Measurements from ENCODE around the gene BBOX1. TPM values are rescaled to one million over a fixed set of nuclear protein-coding genes. Genes with fewer than 3 reads are reported as not detected.

The BBOX1 gene
- total RNA-seq, 6 donors from 2014 or later = 0.51 to 0.79 TPM; not detected in 4

- 35 to 36% methylated on average over 1 of the region's 1 CpG for WGBS, 2 donors
- no peaks in the 10 kb centered on the region for H3K4me1 ChIP-seq
Measured at GRCh38 chr11:27116684-27117083, 76.1 kb downstream of the BBOX1 start.

GRCh38 chr11:27118371-27118770 lies 77.8 kb downstream of the BBOX1 start:
- H3K4me3 ChIP-seq = no peak overlapping the region
- DNase-seq (no peak), ATAC-seq (ENCODE audit: low FRiP score in 2 of 2) (no peak)
- no peak for TF ChIP-seq POLR2A (IDR thresholded peaks at IDR 0.05)
- TF ChIP-seq POLR2AphosphoS5 (IDR thresholded peaks at IDR 0.05) = no peak
- TF ChIP-seq EP300 (IDR thresholded peaks at IDR 0.05) = no peak
- TF ChIP-seq, protein P1, sequence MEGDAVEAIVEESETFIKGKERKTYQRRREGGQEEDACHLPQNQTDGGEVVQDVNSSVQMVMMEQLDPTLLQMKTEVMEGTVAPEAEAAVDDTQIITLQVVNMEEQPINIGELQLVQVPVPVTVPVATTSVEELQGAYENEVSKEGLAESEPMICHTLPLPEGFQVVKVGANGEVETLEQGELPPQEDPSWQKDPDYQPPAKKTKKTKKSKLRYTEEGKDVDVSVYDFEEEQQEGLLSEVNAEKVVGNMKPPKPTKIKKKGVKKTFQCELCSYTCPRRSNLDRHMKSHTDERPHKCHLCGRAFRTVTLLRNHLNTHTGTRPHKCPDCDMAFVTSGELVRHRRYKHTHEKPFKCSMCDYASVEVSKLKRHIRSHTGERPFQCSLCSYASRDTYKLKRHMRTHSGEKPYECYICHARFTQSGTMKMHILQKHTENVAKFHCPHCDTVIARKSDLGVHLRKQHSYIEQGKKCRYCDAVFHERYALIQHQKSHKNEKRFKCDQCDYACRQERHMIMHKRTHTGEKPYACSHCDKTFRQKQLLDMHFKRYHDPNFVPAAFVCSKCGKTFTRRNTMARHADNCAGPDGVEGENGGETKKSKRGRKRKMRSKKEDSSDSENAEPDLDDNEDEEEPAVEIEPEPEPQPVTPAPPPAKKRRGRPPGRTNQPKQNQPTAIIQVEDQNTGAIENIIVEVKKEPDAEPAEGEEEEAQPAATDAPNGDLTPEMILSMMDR (IDR thresholded peaks at IDR 0.05) = no peak
- H3K27ac ChIP-seq = no peak overlapping the region
- WGBS, 2 donors = 86 to 93% methylated on average over 2 of the region's 2 CpGs
- H3K27me3 ChIP-seq = no peaks in the 10 kb centered on the region
- H3K36me3 ChIP-seq = no peaks in the 10 kb centered on the region
- no peaks in the 10 kb centered on the region for H3K4me1 ChIP-seq
- no peaks in the 10 kb centered on the region for H3K9me3 ChIP-seq

More at GRCh38 chr11:27116684-27117083, 76.1 kb downstream of the BBOX1 start:
- H3K36me3 ChIP-seq = no peaks in the 10 kb centered on the region
- DNase-seq (no peak), ATAC-seq (ENCODE audit: low FRiP score in 2 of 2) (no peak)
- no peaks in the 10 kb centered on the region for H3K9me3 ChIP-seq
- no peak overlapping the region for H3K4me3 ChIP-seq
- TF ChIP-seq EP300 (IDR thresholded peaks at IDR 0.05) (no peak), POLR2AphosphoS5 (IDR thresholded peaks at IDR 0.05) (no peak), POLR2A (IDR thresholded peaks at IDR 0.05) (no peak)
- TF ChIP-seq, protein P1 (IDR thresholded peaks at IDR 0.05) = no peak
- H3K27ac ChIP-seq = no peak overlapping the region
- no peaks in the 10 kb centered on the region for H3K27me3 ChIP-seq

DNA sequence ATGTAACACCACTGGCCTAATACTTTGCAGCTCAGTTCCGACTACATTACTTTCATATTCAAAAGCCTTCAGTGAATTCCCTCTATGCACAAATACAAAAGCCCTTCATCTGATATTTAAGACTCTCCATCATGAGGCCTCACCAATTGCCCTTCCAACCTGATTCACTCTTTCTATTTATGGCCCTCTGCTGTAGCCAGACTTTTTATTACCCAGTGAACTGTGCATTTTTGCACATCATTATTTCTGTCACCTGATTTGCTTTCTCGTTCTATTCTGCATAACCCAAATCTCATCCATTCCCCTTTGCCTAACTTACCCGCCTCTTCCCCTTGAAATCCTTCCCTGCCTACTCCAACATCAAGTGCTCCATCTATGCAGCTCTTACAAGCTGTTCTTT lies 78.3 kb downstream of the BBOX1 start:
- no peak overlapping the region for H3K27ac ChIP-seq
- TF ChIP-seq, protein P1 (IDR thresholded peaks at IDR 0.05) = no peak
- TF ChIP-seq EP300 (IDR thresholded peaks at IDR 0.05) = no peak
- no peak for TF ChIP-seq POLR2A (IDR thresholded peaks at IDR 0.05)
- no peak for TF ChIP-seq POLR2AphosphoS5 (IDR thresholded peaks at IDR 0.05)
- ATAC-seq (ENCODE audit: low FRiP score in 2 of 2) (no peak), DNase-seq (no peak)
- WGBS, 2 donors = 72 to 76% methylated on average over 3 of the region's 3 CpGs
- no peaks in the 10 kb centered on the region for H3K36me3 ChIP-seq
- H3K9me3 ChIP-seq = no peaks in the 10 kb centered on the region
- no peaks in the 10 kb centered on the region for H3K27me3 ChIP-seq
- no peaks in the 10 kb centered on the region for H3K4me1 ChIP-seq
- no peak overlapping the region for H3K4me3 ChIP-seq

DNA sequence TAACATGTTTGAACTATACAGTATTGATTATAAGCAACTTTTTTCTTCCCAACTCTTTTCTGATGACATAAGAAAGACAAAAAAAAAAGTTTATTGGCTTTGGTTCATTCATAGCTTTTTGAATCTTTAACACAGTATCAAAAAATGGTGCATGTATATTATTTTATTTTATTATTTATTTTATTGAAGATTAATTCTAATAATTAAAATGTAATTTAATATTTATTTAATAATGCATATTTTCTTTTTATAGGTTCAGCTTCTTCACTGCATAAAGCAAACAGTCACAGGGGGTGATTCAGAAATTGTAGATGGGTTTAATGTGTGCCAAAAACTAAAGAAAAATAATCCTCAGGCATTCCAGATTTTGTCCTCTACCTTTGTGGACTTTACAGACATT lies 78.8 kb downstream of the BBOX1 start:
- Histone ChIP-seq H3K27ac (no peak overlapping the region), H3K36me3 (no peaks in the 10 kb centered on the region), H3K4me1 (no peaks in the 10 kb centered on the region), H3K27me3 (no peaks in the 10 kb centered on the region), H3K4me3 (no peak overlapping the region), H3K9me3 (no peaks in the 10 kb centered on the region)
- TF ChIP-seq, protein P1 (IDR thresholded peaks at IDR 0.05) = no peak
- TF ChIP-seq POLR2AphosphoS5 (IDR thresholded peaks at IDR 0.05) = no peak
- no peak for TF ChIP-seq EP300 (IDR thresholded peaks at IDR 0.05)
- TF ChIP-seq POLR2A (IDR thresholded peaks at IDR 0.05) = no peak
- ATAC-seq (ENCODE audit: low FRiP score in 2 of 2) = no peak
- DNase-seq = no peak

GRCh38 chr11:27120211-27120610 lies 79.6 kb downstream of the BBOX1 start:
- Histone ChIP-seq H3K9me3 (no peaks in the 10 kb centered on the region), H3K4me1 (no peaks in the 10 kb centered on the region), H3K4me3 (no peak overlapping the region), H3K36me3 (no peaks in the 10 kb centered on the region), H3K27me3 (no peaks in the 10 kb centered on the region), H3K27ac (no peak overlapping the region)
- 61 to 84% methylated on average over 1 of the region's 1 CpG for WGBS, 2 donors
- TF ChIP-seq POLR2A (IDR thresholded peaks at IDR 0.05) (no peak), EP300 (IDR thresholded peaks at IDR 0.05) (no peak), POLR2AphosphoS5 (IDR thresholded peaks at IDR 0.05) (no peak)
- TF ChIP-seq, protein P1 (IDR thresholded peaks at IDR 0.05) = no peak
- DNase-seq = no peak
- no peak for ATAC-seq (ENCODE audit: low FRiP score in 2 of 2)

Data from upper lobe of left lung (tissue), 6 donors.